Lung (tissue), 12 donors: ENCODE data around the gene MUC6. TPM values are rescaled to one million over a fixed set of nuclear protein-coding genes. Genes with fewer than 3 reads are reported as not detected.

ENCODE experiments used
- ATAC-seq: fragments of 200-7000 bp; cut with Tn5 transposase; one replicate; pipeline ENCODE4 v1.9.1; 2020; ENCODE audit warnings: moderate number of reproducible peaks; ENCODE audit not compliant: insufficient read depth, low FRiP score
- DNase-seq, 3 donors: peaks; one replicate each; pipeline ENCODE4 v3.0.0-alpha.2; 2013 to 2017
- H3K27ac ChIP-seq, 2 donors: one replicate each; pipeline ENCODE4 v1.5.1; 2013; ENCODE audit warnings: mild to moderate bottlenecking in 2 of 2, moderate library complexity in 2 of 2, control low read depth in 1 of 2, inconsistent platforms in 1 of 2, low read depth in 1 of 2, low read length in 1 of 2
- H3K27me3 ChIP-seq, 3 donors: one replicate each; pipeline ENCODE4 v1.5.1; 2013; ENCODE audit warnings: low read length in 2 of 3; ENCODE audit not compliant: control insufficient read depth in 3 of 3, insufficient read depth in 3 of 3
- H3K36me3 ChIP-seq, 4 donors: one replicate each; pipeline ENCODE4 v1.5.1; 2013; ENCODE audit warnings: low read length in 4 of 4, mild to moderate bottlenecking in 1 of 4, moderate library complexity in 1 of 4; ENCODE audit not compliant: control insufficient read depth in 4 of 4, insufficient read depth in 4 of 4
- H3K4me1 ChIP-seq, 5 donors: one replicate each; pipeline ENCODE4 v1.5.1; 2013; ENCODE audit warnings: low read length in 5 of 5, mild to moderate bottlenecking in 2 of 5, moderate library complexity in 1 of 5; ENCODE audit not compliant: control insufficient read depth in 5 of 5, insufficient read depth in 5 of 5
- H3K4me3 ChIP-seq: one replicate; pipeline ENCODE4 v1.5.1; 2013; ENCODE audit warnings: mild to moderate bottlenecking, control low read depth, moderate library complexity
- H3K9ac ChIP-seq, 2 donors: one replicate each; pipeline ENCODE4 v1.5.1; 2013; ENCODE audit warnings: low read length in 2 of 2, control low read depth in 1 of 2; ENCODE audit not compliant: insufficient read depth in 1 of 2
- H3K9me3 ChIP-seq, 4 donors: one replicate each; pipeline ENCODE4 v1.5.1; 2013; ENCODE audit warnings: low read length in 3 of 4, mild to moderate bottlenecking in 1 of 4, moderate library complexity in 1 of 4; ENCODE audit not compliant: control insufficient read depth in 4 of 4, insufficient read depth in 3 of 4
- WGBS, 2 donors: extraction: QIAGEN DNeasy Blood & Tissue Kit; methylation state at CpG; one replicate each; pipeline ENCODE4 v1.1.7; 2013; 5-methylcytosine and 5-hydroxymethylcytosine counted together
- polyA plus RNA-seq, 2 donors: library from polyadenylated mRNA; stranded (reverse); fragments of 200-250 nt; gene quantifications; one replicate each; pipeline ENCODE4 v1.2.1, GENCODE V29; 2013
- total RNA-seq, 2 donors: library from RNA; depleted of rRNA in 1 of 2; stranded (reverse); fragments of >200 nt in 1 of 2; gene quantifications; one replicate each; pipeline ENCODE4 v1.2.1, GENCODE V29; 2014 to 2021
- TF ChIP-seq, protein P1 (sequence below): IDR thresholded peaks from 2 replicates; pipeline ENCODE4 v1.5.1; 2012; ENCODE audit warnings: mild to moderate bottlenecking; ENCODE audit errors: control extremely low read depth, extremely low read depth
- donor health status: control.
- donor health status: control.
- donor health status: Bipolar disorder and iron deficiency.
- donor health status: healthy.
- donor health status: DM: yes; HTN: yes; CAD: no.

The MUC6 gene
- total and polyA plus RNA-seq, 4 donors: 0.01 to 0.92 (median 0.06) TPM; not detected in 1

DNA sequence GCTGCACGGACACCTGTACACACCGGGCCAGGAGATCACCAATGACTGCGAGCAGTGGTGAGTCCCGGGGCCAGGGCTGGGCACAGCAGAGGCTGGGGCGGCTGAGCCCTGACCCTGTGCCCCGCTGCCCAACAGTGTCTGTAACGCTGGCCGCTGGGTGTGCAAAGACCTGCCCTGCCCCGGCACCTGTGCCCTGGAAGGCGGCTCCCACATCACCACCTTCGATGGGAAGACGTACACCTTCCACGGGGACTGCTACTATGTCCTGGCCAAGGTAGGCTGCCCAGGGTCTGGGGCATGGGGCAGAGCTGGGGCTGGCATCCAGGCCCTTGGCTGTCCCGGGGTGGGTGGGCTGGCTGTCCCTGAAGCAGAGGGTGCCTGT, 45.8 kb upstream of the MUC6 start:
- no peaks in the 10 kb centered on the region for H3K27me3 ChIP-seq
- H3K9me3 ChIP-seq: peaks cover 0 to 2% (median 0%) of the 10 kb centered on the region in 4 donors
- WGBS, 2 donors: 90 to 96% methylated on average over 13 to 14 of the region's 14 CpGs
- TF ChIP-seq, protein P1, sequence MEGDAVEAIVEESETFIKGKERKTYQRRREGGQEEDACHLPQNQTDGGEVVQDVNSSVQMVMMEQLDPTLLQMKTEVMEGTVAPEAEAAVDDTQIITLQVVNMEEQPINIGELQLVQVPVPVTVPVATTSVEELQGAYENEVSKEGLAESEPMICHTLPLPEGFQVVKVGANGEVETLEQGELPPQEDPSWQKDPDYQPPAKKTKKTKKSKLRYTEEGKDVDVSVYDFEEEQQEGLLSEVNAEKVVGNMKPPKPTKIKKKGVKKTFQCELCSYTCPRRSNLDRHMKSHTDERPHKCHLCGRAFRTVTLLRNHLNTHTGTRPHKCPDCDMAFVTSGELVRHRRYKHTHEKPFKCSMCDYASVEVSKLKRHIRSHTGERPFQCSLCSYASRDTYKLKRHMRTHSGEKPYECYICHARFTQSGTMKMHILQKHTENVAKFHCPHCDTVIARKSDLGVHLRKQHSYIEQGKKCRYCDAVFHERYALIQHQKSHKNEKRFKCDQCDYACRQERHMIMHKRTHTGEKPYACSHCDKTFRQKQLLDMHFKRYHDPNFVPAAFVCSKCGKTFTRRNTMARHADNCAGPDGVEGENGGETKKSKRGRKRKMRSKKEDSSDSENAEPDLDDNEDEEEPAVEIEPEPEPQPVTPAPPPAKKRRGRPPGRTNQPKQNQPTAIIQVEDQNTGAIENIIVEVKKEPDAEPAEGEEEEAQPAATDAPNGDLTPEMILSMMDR: no peak
- H3K4me3 ChIP-seq: no peak overlapping the region
- H3K9ac ChIP-seq: no peak overlapping the region
- H3K36me3 ChIP-seq: no peaks in the 10 kb centered on the region
- H3K27ac ChIP-seq: no peak overlapping the region
- no peaks in the 10 kb centered on the region for H3K4me1 ChIP-seq
- ATAC-seq (no peak), DNase-seq (no peak)

GRCh38 chr11:1081601-1082311, 45.2 kb upstream of the MUC6 start:
- ATAC-seq: no peak
- H3K27me3 ChIP-seq: no peaks in the 10 kb centered on the region
- 85 to 91% methylated on average over 29 to 33 of the region's 33 CpGs for WGBS, 2 donors

GRCh38 chr11:1078191-1078601, 41.7 kb upstream of the MUC6 start:
- DNase-seq (no peak), ATAC-seq (no peak)
- no peaks in the 10 kb centered on the region for H3K27me3 ChIP-seq
- TF ChIP-seq, protein P1: no peak
- H3K9me3 ChIP-seq: no peaks in the 10 kb centered on the region
- no peak overlapping the region for H3K4me3 ChIP-seq
- no peaks in the 10 kb centered on the region for H3K36me3 ChIP-seq
- no peak overlapping the region for H3K9ac ChIP-seq
- peaks cover 0 to 13% (median 6%) of the 10 kb centered on the region in 5 donors for H3K4me1 ChIP-seq
- no peak overlapping the region for H3K27ac ChIP-seq
- 83 to 92% methylated on average over 27 to 39 of the region's 39 CpGs for WGBS, 2 donors

More at GRCh38 chr11:1081601-1082311, 45.2 kb upstream of the MUC6 start:
- Histone ChIP-seq H3K4me1 (no peaks in the 10 kb centered on the region), H3K36me3 (no peaks in the 10 kb centered on the region), H3K27ac (no peak overlapping the region), H3K9me3 (peaks cover 0 to 2% (median 0%) of the 10 kb centered on the region in 4 donors), H3K9ac (no peak overlapping the region), H3K4me3 (no peak overlapping the region)
- no peak for DNase-seq
- TF ChIP-seq, protein P1: no peak
